Measurements from ENCODE around the gene LRRC37A. TPM values are rescaled to one million over a fixed set of nuclear protein-coding genes. Genes with fewer than 3 reads are reported as not detected.
A peak's percentile ranks its signal among the peaks of the same experiment; 100 is the strongest.
"Not testable (repeated sequence)": the region's sequence is repeated elsewhere in the genome, so short reads cannot be mapped to it uniquely, and the experiment has no call there.

The LRRC37A gene
- total RNA-seq, 1 experiment from 2014 or later, result 2.7 TPM

GRCh38 chr17:46273541-46274236 is 21.2 kb upstream of the LRRC37A start:
- H3K4me1 ChIP-seq (ENCODE audit: control insufficient read depth, insufficient read depth, low read length), result no peaks in the 10 kb centered on the region
- no TSS peak for BruUV-seq (replicated peaks)
- no peaks in the 10 kb centered on the region for H3K9me3 ChIP-seq (ENCODE audit: control insufficient read depth, insufficient read depth, low read depth, low read length)
- no peak for TF ChIP-seq SIN3A (IDR thresholded peaks at IDR 0.05; ENCODE audit: borderline replicate concordance, insufficient read depth, low read depth, low read length)
- TF ChIP-seq TCF7L2 (IDR thresholded peaks at IDR 0.05; ENCODE audit: low read depth, low read length), result no peak
- TF ChIP-seq, protein P1, sequence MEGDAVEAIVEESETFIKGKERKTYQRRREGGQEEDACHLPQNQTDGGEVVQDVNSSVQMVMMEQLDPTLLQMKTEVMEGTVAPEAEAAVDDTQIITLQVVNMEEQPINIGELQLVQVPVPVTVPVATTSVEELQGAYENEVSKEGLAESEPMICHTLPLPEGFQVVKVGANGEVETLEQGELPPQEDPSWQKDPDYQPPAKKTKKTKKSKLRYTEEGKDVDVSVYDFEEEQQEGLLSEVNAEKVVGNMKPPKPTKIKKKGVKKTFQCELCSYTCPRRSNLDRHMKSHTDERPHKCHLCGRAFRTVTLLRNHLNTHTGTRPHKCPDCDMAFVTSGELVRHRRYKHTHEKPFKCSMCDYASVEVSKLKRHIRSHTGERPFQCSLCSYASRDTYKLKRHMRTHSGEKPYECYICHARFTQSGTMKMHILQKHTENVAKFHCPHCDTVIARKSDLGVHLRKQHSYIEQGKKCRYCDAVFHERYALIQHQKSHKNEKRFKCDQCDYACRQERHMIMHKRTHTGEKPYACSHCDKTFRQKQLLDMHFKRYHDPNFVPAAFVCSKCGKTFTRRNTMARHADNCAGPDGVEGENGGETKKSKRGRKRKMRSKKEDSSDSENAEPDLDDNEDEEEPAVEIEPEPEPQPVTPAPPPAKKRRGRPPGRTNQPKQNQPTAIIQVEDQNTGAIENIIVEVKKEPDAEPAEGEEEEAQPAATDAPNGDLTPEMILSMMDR (IDR thresholded peaks at IDR 0.05), result no peak
- TF ChIP-seq REST (IDR thresholded peaks at IDR 0.05; ENCODE audit: insufficient read depth in 1 of 2, low read depth in 2 of 2, low read length in 1 of 2), result no peak
- no peak for TF ChIP-seq POLR2AphosphoS5 (IDR thresholded peaks at IDR 0.05; ENCODE audit: low read depth, low read length)
- CTCF ChIA-PET, result no interaction called here
- no peaks in the 10 kb centered on the region for H3K27me3 ChIP-seq (ENCODE audit: control insufficient read depth, insufficient read depth, low read length)
- ATAC-seq, result no peak
- in situ Hi-C loops (cut with HindIII; ENCODE audit: low pct_unique_long_range_greater_than_20kb, low sequenced_read_pairs), result no loop called here
- POLR2A ChIA-PET, result interaction anchor here (0.6 kb wide), 1 partner anchor 69 kb away, joined by 3 read pairs; no protein-coding TSS in a partner anchor
- no peak overlapping the region for H3K27ac ChIP-seq (ENCODE audit: low read length)
- no peaks in the 10 kb centered on the region for H3K36me3 ChIP-seq (ENCODE audit: control insufficient read depth, insufficient read depth, low read length)
- no peak overlapping the region for H3K4me3 ChIP-seq (ENCODE audit: low read depth in 2 of 2, low read length in 2 of 2)
- no peak for DNase-seq (ENCODE audit: low read depth, low spot score)
- intact Hi-C loops (cut with micrococcal nuclease; ENCODE audit: unreplicated experiment), result no loop called here

DNA sequence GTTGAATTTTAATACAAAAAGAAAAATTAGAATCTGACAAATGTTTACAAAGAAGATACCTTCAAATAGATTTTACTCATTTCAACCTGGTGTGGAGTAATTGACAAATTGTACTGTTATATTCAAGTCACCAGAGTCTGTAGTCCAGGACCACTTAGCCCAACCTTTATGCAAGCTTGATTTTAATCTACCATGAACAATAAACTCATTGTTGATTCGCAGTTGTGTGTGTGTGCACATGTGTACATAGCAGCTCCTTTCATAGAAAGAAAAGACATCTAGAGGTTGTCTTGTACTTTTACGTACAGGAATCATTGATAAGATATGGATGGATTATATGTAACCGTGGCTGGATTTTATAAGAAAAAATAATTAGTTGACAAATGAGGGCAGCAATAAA is 20.7 kb upstream of the LRRC37A start:
- TF ChIP-seq SIN3A (IDR thresholded peaks at IDR 0.05; ENCODE audit: borderline replicate concordance, insufficient read depth, low read depth, low read length) (no peak), POLR2AphosphoS5 (IDR thresholded peaks at IDR 0.05; ENCODE audit: low read depth, low read length) (no peak), REST (IDR thresholded peaks at IDR 0.05; ENCODE audit: insufficient read depth in 1 of 2, low read depth in 2 of 2, low read length in 1 of 2) (no peak), TCF7L2 (IDR thresholded peaks at IDR 0.05; ENCODE audit: low read depth, low read length) (no peak)
- TF ChIP-seq, protein P1 (IDR thresholded peaks at IDR 0.05), result no peak
- no TSS peak for BruUV-seq (replicated peaks)
- in situ Hi-C loops (cut with HindIII; ENCODE audit: low pct_unique_long_range_greater_than_20kb, low sequenced_read_pairs), result no loop called here

DNA sequence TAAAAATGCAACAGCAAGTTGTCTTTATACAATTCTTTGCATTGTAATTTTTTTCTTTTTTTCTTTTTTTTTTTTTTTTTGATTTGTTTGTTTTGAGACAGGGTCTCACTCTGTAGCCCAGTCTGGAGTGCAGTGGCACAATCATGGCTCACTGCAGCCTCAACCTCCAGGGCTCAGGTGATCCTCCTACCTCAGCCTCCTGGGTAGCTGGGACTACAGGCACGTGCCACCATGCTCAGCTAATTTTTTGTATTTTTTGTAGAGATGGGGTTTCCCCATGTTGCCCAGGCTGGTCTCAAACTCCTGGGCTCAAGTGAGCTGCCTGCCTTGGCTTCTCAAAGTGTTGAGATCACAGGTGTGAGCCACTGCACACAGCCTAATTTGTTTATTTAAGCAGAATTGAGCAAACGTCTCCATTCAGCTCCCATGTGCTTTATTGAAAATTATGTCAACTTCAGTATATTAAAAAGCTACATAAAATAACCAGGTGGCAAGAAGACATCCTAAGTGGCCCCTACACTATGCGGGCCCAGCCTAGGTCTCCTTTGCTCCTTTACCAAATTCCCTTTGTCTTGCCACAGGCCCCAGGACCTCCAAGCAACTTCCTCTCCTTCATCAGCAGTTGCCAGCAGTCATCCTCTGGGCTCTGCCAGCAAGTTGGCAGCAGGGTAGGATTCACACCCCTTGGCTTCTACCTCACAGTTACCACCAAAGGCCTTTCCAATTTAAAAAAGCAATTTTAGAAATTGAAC is 18.0 kb upstream of the LRRC37A start:
- in situ Hi-C loops (cut with HindIII; ENCODE audit: low pct_unique_long_range_greater_than_20kb, low sequenced_read_pairs); POLR2A ChIA-PET; H3K4me3 ChIP-seq (ENCODE audit: low read depth in 2 of 2, low read length in 2 of 2); H3K9me3 ChIP-seq (ENCODE audit: control insufficient read depth, insufficient read depth, low read depth, low read length); H3K27me3 ChIP-seq (ENCODE audit: control insufficient read depth, insufficient read depth, low read length); H3K4me1 ChIP-seq (ENCODE audit: control insufficient read depth, insufficient read depth, low read length); H3K36me3 ChIP-seq (ENCODE audit: control insufficient read depth, insufficient read depth, low read length); DNase-seq (ENCODE audit: low read depth, low spot score); intact Hi-C loops (cut with micrococcal nuclease; ENCODE audit: unreplicated experiment); H3K27ac ChIP-seq (ENCODE audit: low read length): not testable (repeated sequence)
- CTCF ChIA-PET, result interaction anchor here (0.6 kb wide), 1 partner anchor 64 kb away, joined by 4 read pairs; no protein-coding TSS in a partner anchor
- ATAC-seq, result peak; percentile 57
- TSS peak; percentile 58 for BruUV-seq (replicated peaks)

More for the DNA sequence above, 20.7 kb upstream of the LRRC37A start:
- H3K27me3 ChIP-seq (ENCODE audit: control insufficient read depth, insufficient read depth, low read length), result no peaks in the 10 kb centered on the region
- no peak overlapping the region for H3K27ac ChIP-seq (ENCODE audit: low read length)
- POLR2A ChIA-PET, result no interaction called here
- no peak overlapping the region for H3K4me3 ChIP-seq (ENCODE audit: low read depth in 2 of 2, low read length in 2 of 2)
- intact Hi-C loops (cut with micrococcal nuclease; ENCODE audit: unreplicated experiment), result no loop called here
- no peaks in the 10 kb centered on the region for H3K36me3 ChIP-seq (ENCODE audit: control insufficient read depth, insufficient read depth, low read length)
- H3K9me3 ChIP-seq (ENCODE audit: control insufficient read depth, insufficient read depth, low read depth, low read length), result no peaks in the 10 kb centered on the region
- H3K4me1 ChIP-seq (ENCODE audit: control insufficient read depth, insufficient read depth, low read length), result no peaks in the 10 kb centered on the region
- no peak for DNase-seq (ENCODE audit: low read depth, low spot score)
- no peak for ATAC-seq
- CTCF ChIA-PET, result no interaction called here
